ENCODE data around the gene RAD51B. TPM values are rescaled to one million over a fixed set of nuclear protein-coding genes. Genes with fewer than 3 reads are reported as not detected.
A peak's percentile ranks its signal among the peaks of the same experiment; 100 is the strongest.

RAD51B gene
- total RNA-seq, 1 experiment from 2014 or later = 29.9 TPM

DNA sequence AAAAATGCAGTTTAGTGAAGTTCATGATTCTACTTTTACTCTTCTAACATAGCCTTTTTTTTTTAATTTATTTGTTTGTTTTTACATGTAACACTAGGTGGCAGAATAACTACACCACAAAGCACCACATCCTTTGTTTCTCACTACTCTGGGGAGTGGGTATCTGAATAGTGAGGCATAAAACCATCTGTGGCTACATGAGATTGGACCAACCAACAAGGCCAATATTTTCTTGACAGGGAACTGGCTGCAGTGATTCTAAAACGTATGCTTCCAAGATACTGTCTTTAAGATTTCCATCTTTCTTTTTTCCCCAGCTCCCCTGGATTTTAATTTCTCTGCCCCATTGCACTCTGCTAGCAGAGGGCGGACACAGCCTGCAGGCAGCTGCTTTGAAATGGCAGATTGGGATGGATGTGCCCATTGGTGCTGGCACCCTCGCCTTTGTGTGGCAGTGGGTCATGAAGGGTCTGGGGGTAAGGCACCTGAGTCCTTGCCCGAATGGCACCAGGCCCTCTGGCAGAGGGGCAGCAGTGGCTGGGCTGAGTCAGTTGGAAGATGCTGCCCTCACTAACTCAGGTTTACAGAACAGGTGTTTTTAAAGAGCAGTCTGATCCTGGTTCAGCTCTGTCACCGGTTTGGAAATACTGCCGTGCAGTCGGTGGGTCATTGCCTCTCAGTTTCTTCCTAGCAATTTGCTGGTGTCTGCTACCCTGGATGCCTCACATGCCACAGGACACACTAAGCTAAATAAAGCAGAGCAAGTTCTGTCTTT lies 429.1 kb downstream of the RAD51B start:
- ChIA-PET POLR2A (ENCODE audit: unreplicated experiment) (no interaction called here), CTCF (interaction anchor here (0.6 to 1.7 kb wide), 5 partner anchors 49 to 578 kb away, joined by 3 to 5 read pairs (median 4); no protein-coding TSS in a partner anchor)
- peak overlapping the region; percentile 57 for H3K4me2 ChIP-seq
- H3K27ac ChIP-seq = peak overlapping the region; percentile 93
- H2AFZ ChIP-seq = no peak overlapping the region
- H3K79me2 ChIP-seq (ENCODE audit: low read depth) = no peaks in the 10 kb centered on the region
- H3K4me3 ChIP-seq = no peak overlapping the region
- peaks cover 66% of the 10 kb centered on the region for H3K4me1 ChIP-seq (replicated peaks; ENCODE audit: insufficient read depth)
- H3F3A ChIP-seq (ENCODE audit: insufficient read depth, low read depth) = peaks cover 48% of the 10 kb centered on the region
- no peaks in the 10 kb centered on the region for H3K36me3 ChIP-seq (ENCODE audit: low read depth)
- intact Hi-C loops (cut with micrococcal nuclease; ENCODE audit: unreplicated experiment) = loop anchor here (1.0 to 5.0 kb wide), 14 partner anchors 102 to 568 kb away; no protein-coding TSS in a partner anchor
- BruUV-seq (replicated peaks) = no TSS peak
- no peaks in the 10 kb centered on the region for H3K9me2 ChIP-seq (ENCODE audit: insufficient read depth)
- TF ChIP-seq EZH2 (IDR thresholded peaks at IDR 0.05; ENCODE audit: low read depth) = no peak
- TF ChIP-seq, protein P1, sequence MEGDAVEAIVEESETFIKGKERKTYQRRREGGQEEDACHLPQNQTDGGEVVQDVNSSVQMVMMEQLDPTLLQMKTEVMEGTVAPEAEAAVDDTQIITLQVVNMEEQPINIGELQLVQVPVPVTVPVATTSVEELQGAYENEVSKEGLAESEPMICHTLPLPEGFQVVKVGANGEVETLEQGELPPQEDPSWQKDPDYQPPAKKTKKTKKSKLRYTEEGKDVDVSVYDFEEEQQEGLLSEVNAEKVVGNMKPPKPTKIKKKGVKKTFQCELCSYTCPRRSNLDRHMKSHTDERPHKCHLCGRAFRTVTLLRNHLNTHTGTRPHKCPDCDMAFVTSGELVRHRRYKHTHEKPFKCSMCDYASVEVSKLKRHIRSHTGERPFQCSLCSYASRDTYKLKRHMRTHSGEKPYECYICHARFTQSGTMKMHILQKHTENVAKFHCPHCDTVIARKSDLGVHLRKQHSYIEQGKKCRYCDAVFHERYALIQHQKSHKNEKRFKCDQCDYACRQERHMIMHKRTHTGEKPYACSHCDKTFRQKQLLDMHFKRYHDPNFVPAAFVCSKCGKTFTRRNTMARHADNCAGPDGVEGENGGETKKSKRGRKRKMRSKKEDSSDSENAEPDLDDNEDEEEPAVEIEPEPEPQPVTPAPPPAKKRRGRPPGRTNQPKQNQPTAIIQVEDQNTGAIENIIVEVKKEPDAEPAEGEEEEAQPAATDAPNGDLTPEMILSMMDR (conservative IDR thresholded peaks at IDR 0.05) = peak; percentile 90
- H4K20me1 ChIP-seq (ENCODE audit: insufficient read depth) = no peaks in the 10 kb centered on the region
- no peaks in the 10 kb centered on the region for H3K27me3 ChIP-seq (ENCODE audit: insufficient read depth, low read depth)
- peaks cover 5% of the 10 kb centered on the region for H3K9me3 ChIP-seq (ENCODE audit: insufficient read depth, low read depth)
- DNase-seq = peak; percentile 33 to 48

DNA sequence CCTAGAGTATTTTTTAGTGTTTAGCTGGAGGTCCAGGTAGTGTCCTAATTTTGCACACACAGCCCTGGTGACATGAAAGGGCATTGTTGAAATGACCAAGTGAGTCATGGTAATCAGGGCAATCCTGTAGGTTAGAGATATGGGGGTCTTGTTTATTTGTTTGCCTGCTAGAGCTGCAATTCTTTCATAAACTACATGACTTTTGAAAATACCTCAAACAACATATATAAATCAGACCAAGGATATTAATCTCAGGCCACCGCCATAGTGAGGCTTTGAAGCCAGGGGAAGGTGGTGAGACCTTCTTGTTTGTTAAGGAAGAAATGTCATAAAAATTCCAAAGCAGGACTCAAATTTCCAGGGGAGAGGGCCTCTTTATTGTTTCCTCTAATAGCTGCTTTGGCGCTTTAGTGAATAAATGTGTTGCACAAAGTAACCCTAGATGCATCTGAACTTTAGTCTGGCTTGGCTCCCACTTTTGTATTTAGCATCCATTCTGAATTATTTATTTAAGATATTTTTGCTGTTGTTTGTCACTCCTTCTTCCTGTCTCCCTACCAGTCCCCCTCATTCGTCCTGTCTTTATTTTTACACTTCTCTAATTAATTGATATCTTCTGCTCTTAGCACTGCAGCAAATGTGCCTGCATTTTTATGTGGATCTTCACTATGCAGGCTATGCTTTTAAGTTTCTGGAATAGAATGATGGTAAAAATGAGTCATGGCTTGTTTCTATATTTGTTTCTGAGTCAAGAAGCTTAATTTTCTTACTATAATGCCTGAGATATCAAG lies 430.3 kb downstream of the RAD51B start:
- H3K4me3 ChIP-seq = no peak overlapping the region; the same call in none of the 2 replicates
- peaks cover 48% of the 10 kb centered on the region for H3F3A ChIP-seq (ENCODE audit: insufficient read depth, low read depth)
- no peaks in the 10 kb centered on the region for H3K79me2 ChIP-seq (ENCODE audit: low read depth)
- H2AFZ ChIP-seq = no peak overlapping the region
- no peaks in the 10 kb centered on the region for H3K9me2 ChIP-seq (ENCODE audit: insufficient read depth)
- intact Hi-C loops (cut with micrococcal nuclease; ENCODE audit: unreplicated experiment) = loop anchor here (1.0 to 5.0 kb wide), 9 partner anchors 57 to 437 kb away; no protein-coding TSS in a partner anchor
- POLR2A ChIA-PET (ENCODE audit: unreplicated experiment) = interaction anchor here (0.5 to 1.0 kb wide), 5 partner anchors 179 to 433 kb away, joined by 3 to 4 read pairs (median 4); no protein-coding TSS in a partner anchor
- no peaks in the 10 kb centered on the region for H3K27me3 ChIP-seq (ENCODE audit: insufficient read depth, low read depth)
- peak overlapping the region; percentile 57 for H3K4me2 ChIP-seq
- no peaks in the 10 kb centered on the region for H3K36me3 ChIP-seq (ENCODE audit: low read depth)
- peak; percentile 25 to 89 for DNase-seq
- no TSS peak for BruUV-seq (replicated peaks)
- peaks cover 5% of the 10 kb centered on the region for H3K9me3 ChIP-seq (ENCODE audit: insufficient read depth, low read depth)
- peak overlapping the region; percentile 93 for H3K27ac ChIP-seq
- peaks cover 66% of the 10 kb centered on the region for H3K4me1 ChIP-seq (replicated peaks; ENCODE audit: insufficient read depth)
- CTCF ChIA-PET = interaction anchor here (0.6 to 2.0 kb wide), 8 partner anchors 59 to 577 kb away, joined by 3 to 8 read pairs (median 3); no protein-coding TSS in a partner anchor
- TF ChIP-seq, protein P1 (conservative IDR thresholded peaks at IDR 0.05) = no peak
- no peak for TF ChIP-seq EZH2 (IDR thresholded peaks at IDR 0.05; ENCODE audit: low read depth)
- no peaks in the 10 kb centered on the region for H4K20me1 ChIP-seq (ENCODE audit: insufficient read depth)
